ENCODE data around the gene ANKRD37.
"Not testable (repeated sequence)": the region's sequence is repeated elsewhere in the genome, so short reads cannot be mapped to it uniquely, and the experiment has no call there.

The ANKRD37 gene

GRCh38 chr4:185396724-185397385 is at the start of gene ANKRD37:
TSS of gene ANKRD37 (plus strand) at chr4:185396841. CDS start at chr4:185396924, 83 bp downstream.
- no peak for DNase-seq

GRCh38 chr4:185346975-185347601 is 49.6 kb upstream of the ANKRD37 start:
- no peak for DNase-seq

- DNase-seq = no peak
Observed at GRCh38 chr4:185351691-185352090, 45.0 kb upstream of the ANKRD37 start.

GRCh38 chr4:185352202-185352601 is 44.4 kb upstream of the ANKRD37 start:
- no peak for DNase-seq

- no peak for DNase-seq
Observed at GRCh38 chr4:185352741-185353140, 43.9 kb upstream of the ANKRD37 start.

- DNase-seq = no peak
Observed at GRCh38 chr4:185357211-185357610, 39.4 kb upstream of the ANKRD37 start.

- DNase-seq = no peak
Observed at GRCh38 chr4:185357733-185358440, 38.8 kb upstream of the ANKRD37 start.

- no peak for DNase-seq
Observed at GRCh38 chr4:185358514-185358913, 38.1 kb upstream of the ANKRD37 start.

- DNase-seq = no peak
Observed at GRCh38 chr4:185358959-185359358, 37.7 kb upstream of the ANKRD37 start.

- DNase-seq = no peak
Observed at GRCh38 chr4:185359767-185360446, 36.7 kb upstream of the ANKRD37 start.

- DNase-seq = no peak
Observed at GRCh38 chr4:185361872-185362271, 34.8 kb upstream of the ANKRD37 start.

- DNase-seq = not testable (repeated sequence)
Observed at GRCh38 chr4:185362570-185362969, 34.1 kb upstream of the ANKRD37 start.

GRCh38 chr4:185363251-185363650 is 33.4 kb upstream of the ANKRD37 start:
- DNase-seq = no peak

GRCh38 chr4:185364886-185365285 is 31.8 kb upstream of the ANKRD37 start:
- no peak for DNase-seq

GRCh38 chr4:185369731-185370130 is 26.9 kb upstream of the ANKRD37 start:
- no peak for DNase-seq

- no peak for DNase-seq
Observed at GRCh38 chr4:185370268-185370949, 26.2 kb upstream of the ANKRD37 start.

GRCh38 chr4:185371702-185372101 is 24.9 kb upstream of the ANKRD37 start:
- no peak for DNase-seq

GRCh38 chr4:185374027-185374426 is 22.6 kb upstream of the ANKRD37 start:
- DNase-seq = no peak

GRCh38 chr4:185374573-185374972 is 22.1 kb upstream of the ANKRD37 start:
- DNase-seq = no peak

GRCh38 chr4:185378264-185378663 is 18.4 kb upstream of the ANKRD37 start:
- DNase-seq = no peak

GRCh38 chr4:185379326-185380295 is 17.0 kb upstream of the ANKRD37 start:
- no peak for DNase-seq

- DNase-seq = no peak
Observed at GRCh38 chr4:185380320-185380719, 16.3 kb upstream of the ANKRD37 start.

Measured in inflammatory macrophage treated with lipopolysaccharide for 4 hours (primary cell).